GM19043 (cell line): ENCODE measurements around the gene CASP8.
"Not testable (repeated sequence)": the region's sequence is repeated elsewhere in the genome, so short reads cannot be mapped to it uniquely, and the experiment has no call there.

Experiments
- ATAC-seq: cut with Tn5 transposase; IDR thresholded peaks from one replicate; pipeline ENCODE4 v1.9.1; 2021; ENCODE audit warnings: low read depth; ENCODE audit not compliant: unreplicated experiment

The CASP8 gene

DNA sequence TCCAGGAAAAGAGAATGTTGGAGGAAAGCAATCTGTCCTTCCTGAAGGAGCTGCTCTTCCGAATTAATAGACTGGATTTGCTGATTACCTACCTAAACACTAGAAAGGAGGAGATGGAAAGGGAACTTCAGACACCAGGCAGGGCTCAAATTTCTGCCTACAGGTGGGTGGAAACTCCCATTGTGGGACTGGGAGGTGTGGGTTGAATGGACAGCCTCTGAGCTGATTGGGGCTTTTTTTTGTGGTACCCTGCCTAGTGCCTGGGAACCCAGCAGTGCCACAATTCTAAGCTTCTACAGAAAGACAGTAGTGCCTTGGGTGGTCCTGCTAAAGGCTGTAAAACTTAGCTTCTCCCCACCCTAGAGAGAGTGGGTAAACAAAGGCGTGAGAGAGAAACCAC, 6.3 kb downstream of the CASP8 start:
- no peak for ATAC-seq

GRCh38 chr2:201267278-201268030, 7.1 kb downstream of the CASP8 start:
- ATAC-seq: no peak

- no peak for ATAC-seq
These were observed 9.4 kb downstream of the CASP8 start for GRCh38 chr2:201269764-201270163.

GRCh38 chr2:201270293-201271001, 10.1 kb downstream of the CASP8 start:
- ATAC-seq: no peak

DNA sequence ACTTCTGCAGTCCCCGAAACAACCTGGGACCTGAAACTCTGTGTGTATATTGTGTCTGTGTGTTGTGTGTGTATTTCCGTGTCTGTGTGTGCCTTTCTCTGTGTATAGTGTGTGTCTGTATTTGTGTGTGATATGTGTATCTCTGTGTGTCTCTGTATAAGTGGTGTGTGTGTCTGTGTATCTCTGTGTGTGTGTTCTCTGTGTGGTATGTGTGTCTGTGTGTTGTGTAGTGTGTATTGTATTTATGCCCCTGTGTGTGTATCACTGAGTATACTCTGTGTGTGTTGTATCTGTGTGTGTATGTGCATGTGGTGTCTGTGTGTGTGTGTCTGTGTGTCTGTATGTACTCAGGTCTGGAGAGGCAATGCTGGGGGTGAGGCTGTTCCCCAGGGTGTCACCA, 11.6 kb downstream of the CASP8 start:
- no peak for ATAC-seq

DNA sequence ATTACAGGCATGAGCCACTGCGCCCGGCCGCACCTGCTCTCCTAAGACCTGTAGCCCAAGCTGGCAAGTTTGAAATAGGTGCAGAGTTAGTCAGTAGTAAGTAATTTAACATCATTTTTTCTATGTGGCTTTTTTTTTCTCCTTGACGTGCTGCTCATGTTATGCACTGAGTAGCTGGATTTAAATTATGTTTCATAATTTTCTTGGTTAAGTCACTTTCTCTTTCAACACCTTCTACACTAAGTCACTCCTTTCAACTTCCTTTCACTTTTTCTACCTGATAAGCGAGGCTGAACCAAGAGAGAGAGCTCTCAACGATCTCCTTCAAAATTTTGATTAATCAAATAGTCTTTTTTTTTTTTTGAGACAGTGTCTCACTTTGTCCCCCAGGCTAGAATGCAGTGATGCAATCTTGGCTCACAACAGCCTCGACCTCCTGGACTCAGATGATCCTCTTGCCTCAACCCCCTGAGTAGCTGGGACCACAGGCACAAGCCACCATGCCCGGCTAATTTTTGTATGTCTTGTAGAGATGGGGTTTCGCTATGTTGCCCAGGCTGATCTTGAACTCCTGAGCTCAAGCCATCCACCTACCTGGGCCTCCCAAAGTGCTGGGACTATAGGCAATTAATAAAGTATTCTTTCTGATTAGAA, 13.1 kb downstream of the CASP8 start:
- ATAC-seq: no peak

DNA sequence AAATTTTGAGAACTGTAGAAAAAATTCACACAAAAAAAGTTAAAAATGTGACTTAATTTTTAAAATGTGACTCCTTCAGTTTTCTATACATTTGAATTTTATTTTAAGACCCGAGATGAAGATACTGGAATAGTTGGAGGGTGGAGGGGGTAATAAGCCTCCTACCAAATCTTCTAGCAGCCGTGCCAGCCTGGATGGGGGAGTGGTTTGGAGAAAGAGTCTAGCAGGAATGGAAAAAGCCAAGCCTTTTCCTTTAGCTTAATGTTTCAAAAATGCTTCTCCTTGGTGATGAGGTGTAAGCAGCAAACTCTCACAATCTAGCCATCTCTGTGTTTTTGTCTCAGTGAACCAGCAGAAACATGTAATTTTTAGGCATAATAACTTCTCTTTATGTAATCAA, 14.7 kb downstream of the CASP8 start:
- no peak for ATAC-seq

GRCh38 chr2:201275990-201276389, 15.7 kb downstream of the CASP8 start:
- ATAC-seq: no peak

GRCh38 chr2:201276511-201276910, 16.2 kb downstream of the CASP8 start:
- ATAC-seq: no peak

DNA sequence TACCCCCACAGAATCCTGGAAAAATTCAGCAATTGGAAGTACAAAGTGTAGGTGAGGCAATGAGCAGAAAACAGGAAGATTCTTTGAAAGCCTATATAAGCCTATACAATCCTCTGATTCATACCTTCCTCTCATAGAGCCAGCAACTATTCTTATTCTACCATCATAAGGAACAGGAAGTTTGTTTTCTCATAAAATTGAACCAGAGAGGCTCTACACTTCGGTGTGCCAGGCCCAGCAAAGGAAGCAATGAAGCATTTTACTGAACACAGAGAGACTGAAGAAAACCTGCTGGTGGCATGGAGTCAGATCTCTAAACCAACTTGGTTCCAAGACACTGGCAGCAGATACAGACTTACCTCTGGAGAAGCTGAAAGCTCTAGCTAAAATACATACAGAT, 18.7 kb downstream of the CASP8 start:
- no peak for ATAC-seq

GRCh38 chr2:201280191-201281040, 20.1 kb downstream of the CASP8 start:
- ATAC-seq: no peak

DNA sequence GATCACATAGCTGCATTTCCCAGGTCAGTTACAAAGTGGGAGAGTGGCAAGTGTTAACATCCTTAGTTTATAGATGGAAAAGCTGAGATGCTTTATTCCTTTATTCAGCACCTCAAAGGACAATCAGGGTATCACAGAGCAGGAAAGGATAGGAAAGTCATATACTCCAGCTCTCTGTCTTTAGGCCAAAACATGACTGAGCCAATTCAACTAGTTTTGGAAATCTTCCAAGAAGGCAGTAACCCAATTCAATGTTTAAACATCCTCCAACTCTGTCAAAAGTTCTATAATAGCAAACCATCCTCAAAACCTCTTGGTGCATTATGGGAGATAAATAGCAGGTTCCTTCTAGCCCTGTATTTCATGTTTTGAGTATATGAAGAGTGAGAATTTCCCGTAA, 25.2 kb downstream of the CASP8 start:
- ATAC-seq: no peak

GRCh38 chr2:201290457-201291148, 30.3 kb downstream of the CASP8 start:
- ATAC-seq: not testable (repeated sequence)

DNA sequence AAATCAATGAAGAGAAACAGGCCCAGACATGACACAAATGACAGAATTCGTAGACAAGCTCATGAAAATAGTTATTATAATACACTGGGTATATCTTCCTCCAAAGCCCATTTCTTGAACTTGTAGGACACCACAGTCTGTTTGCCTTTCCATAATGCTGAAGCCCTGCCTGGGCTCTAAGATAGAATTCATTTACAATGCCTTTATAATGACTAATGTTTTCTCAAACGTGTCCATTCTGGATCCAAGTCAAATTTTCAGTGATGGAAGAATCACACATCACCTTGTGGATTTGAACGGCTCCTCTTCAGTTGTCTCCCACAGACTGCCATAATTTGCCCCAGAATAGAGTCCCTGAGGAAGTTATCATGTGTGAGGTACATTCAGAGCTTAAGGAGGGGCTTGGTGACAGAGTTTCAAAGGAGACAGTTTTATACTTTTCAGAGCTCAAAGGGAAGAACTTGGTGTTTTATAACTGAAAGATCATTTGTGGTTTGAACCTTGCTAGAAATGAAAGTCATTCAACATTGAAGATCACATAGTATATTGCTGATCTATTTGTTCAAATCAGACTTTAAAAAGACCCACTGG, 38.2 kb downstream of the CASP8 start:
- no peak for ATAC-seq

- not testable (repeated sequence) for ATAC-seq
These were observed 39.6 kb downstream of the CASP8 start for GRCh38 chr2:201299929-201300328.

DNA sequence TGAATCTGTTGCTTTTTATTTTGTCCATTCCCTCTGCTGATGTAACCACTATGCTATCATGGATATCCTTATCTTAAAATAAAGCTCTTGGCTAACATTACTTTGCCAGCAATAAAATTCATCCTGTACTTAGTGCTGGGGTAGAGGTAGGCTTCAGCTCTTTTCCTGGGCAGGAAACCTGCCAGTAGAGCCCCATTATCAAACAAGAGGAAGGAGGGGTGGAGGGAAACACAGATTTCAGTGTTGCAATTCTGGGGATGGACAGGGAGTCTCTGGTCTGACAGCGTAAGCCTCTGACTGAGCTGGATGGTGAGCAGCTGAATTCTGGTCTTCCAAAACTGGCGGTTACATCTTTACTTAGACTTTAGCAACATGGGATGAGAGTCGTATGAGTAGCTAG, 47.5 kb downstream of the CASP8 start:
- no peak for ATAC-seq

DNA sequence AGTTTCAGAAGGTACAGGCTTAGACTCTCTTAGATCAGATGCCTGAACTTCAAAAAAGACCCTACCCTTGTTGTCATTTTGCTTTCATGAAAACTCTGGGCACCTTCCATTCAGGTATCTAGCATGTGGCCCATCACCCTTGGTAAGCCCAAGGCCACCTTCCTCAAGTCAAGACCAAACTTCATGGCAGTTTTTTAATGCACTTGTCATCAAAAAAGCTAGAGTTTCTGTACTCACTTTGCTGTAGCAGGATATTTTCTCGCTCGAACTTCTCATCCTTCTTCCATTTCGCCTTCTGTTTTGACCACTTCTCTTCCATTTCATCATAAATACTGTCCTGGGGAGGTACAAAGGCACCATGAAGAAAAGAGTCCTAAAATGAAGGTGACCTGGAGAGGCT, 48.6 kb downstream of the CASP8 start:
- ATAC-seq: no peak

GRCh38 chr2:201313362-201313761, 53.0 kb downstream of the CASP8 start:
- ATAC-seq: no peak

DNA sequence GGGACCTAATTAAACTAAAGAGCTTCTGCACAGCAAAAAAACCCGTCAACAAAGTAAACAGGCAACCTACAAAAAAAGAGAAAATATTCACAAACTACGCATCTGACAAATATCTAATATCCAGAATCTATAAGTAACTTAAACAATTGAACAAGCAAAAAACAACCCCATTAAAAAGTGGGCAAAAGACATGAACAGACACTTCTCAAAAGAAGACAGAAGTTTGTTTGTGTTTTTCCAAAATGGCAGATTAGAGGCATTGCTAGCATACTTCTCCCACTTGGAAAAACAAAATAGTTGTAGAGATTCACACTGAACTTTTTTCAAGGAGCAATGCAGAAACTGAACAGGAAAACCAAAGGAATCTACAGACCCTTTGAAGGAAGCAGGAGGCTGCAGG, 59.2 kb downstream of the CASP8 start:
- no peak for ATAC-seq

DNA sequence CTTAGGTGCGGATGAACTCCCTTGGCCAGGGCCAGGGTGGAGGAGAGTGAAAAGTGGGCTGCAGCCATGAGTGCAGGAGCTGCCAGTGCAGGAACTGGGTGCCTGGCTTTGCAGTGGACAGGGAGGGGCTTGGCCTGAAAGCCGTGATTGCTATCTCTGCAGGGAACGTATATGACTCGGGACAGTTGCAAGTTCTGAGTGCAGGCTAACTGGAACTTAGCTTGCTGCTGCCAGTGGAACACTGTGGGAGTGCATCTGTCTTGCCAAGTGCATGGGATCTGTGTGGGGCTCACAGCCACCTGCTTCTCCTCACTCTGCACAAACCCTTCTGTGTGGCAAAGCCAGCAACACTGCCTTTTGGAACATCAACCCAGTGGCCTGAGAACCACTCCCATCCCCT, 59.9 kb downstream of the CASP8 start:
- no peak for ATAC-seq
